ENCODE measurements around the gene CCDC97.

The CCDC97 gene

GRCh38 chr19:41352609-41353465 lies 42.9 kb downstream of the CCDC97 start (continued):
- TF ChIP-seq ZNF449 (tag by site-specific recombination; IDR thresholded peaks at IDR 0.05) (no peak), ZBTB48 (tag by site-specific recombination; IDR thresholded peaks at IDR 0.05) (peak; percentile 52), ZNF654 (tag by site-specific recombination; IDR thresholded peaks at IDR 0.05; ENCODE audit: low read depth) (no peak), ZNF600 (tag by site-specific recombination; IDR thresholded peaks at IDR 0.05) (peak; percentile 52; the same call in 1 of the 2 replicates), PRDM1 (tag by site-specific recombination; IDR thresholded peaks at IDR 0.05) (0 out of 2 replicates have a peak, but pooled peaks have one; percentile 6), ZXDB (tag by site-specific recombination; IDR thresholded peaks at IDR 0.05) (peak; percentile 63; the same call in 1 of the 2 replicates), ZNF76 (tag by site-specific recombination; IDR thresholded peaks at IDR 0.05; ENCODE audit: borderline replicate concordance, low read depth) (peak; percentile 27; the same call in 1 of the 2 replicates), ZNF791 (tag by site-specific recombination; IDR thresholded peaks at IDR 0.05) (no peak), INSM2 (tag by site-specific recombination; IDR thresholded peaks at IDR 0.05) (no peak), ZBTB10 (tag by site-specific recombination; IDR thresholded peaks at IDR 0.05) (peak; percentile 77), KLF10 (tag by site-specific recombination; IDR thresholded peaks at IDR 0.05) (no peak), GLIS2 (tag by site-specific recombination; IDR thresholded peaks at IDR 0.05) (peak; percentile 92), ZEB2 (tag by site-specific recombination; IDR thresholded peaks at IDR 0.05) (peak; percentile 72), ZNF585B (tag by site-specific recombination; IDR thresholded peaks at IDR 0.05) (no peak), ZNF24 (tag by site-specific recombination; IDR thresholded peaks at IDR 0.05) (0 out of 2 replicates have a peak, but pooled peaks have one; percentile 44), ZNF792 (tag by site-specific recombination; IDR thresholded peaks at IDR 0.05) (no peak; the same call in 1 of the 2 replicates), ZFP37 (tag by site-specific recombination; IDR thresholded peaks at IDR 0.05) (0 out of 2 replicates have a peak, but pooled peaks have one; percentile 72), ZNF561 (tag by site-specific recombination; IDR thresholded peaks at IDR 0.05; ENCODE audit: borderline replicate concordance) (0 out of 2 replicates have a peak, but pooled peaks have one; percentile 20), GLIS1 (tag by site-specific recombination; IDR thresholded peaks at IDR 0.05) (peak; percentile 95), OSR2 (tag by site-specific recombination; IDR thresholded peaks at IDR 0.05) (peak; percentile 97), ZNF670 (tag by site-specific recombination; IDR thresholded peaks at IDR 0.05; ENCODE audit: low read depth) (no peak), SP2 (tag by site-specific recombination; IDR thresholded peaks at IDR 0.05) (peak; percentile 66), ZNF239 (tag by site-specific recombination; IDR thresholded peaks at IDR 0.05) (no peak), ZNF391 (tag by site-specific recombination; IDR thresholded peaks at IDR 0.05; ENCODE audit: borderline replicate concordance, low read depth) (peak; percentile 53; the same call in 1 of the 2 replicates), HOXA7 (CRISPR knock-in tag; IDR thresholded peaks at IDR 0.05; ENCODE audit: borderline replicate concordance) (no peak), ZBTB26 (tag by site-specific recombination; optimal IDR thresholded peaks at IDR 0.05) (peak; percentile 66), ZNF23 (tag by site-specific recombination; IDR thresholded peaks at IDR 0.05; ENCODE audit: borderline replicate concordance) (peak; percentile 67), ZNF350 (tag by site-specific recombination; IDR thresholded peaks at IDR 0.05) (no peak)
- TF ChIP-seq, protein P1, sequence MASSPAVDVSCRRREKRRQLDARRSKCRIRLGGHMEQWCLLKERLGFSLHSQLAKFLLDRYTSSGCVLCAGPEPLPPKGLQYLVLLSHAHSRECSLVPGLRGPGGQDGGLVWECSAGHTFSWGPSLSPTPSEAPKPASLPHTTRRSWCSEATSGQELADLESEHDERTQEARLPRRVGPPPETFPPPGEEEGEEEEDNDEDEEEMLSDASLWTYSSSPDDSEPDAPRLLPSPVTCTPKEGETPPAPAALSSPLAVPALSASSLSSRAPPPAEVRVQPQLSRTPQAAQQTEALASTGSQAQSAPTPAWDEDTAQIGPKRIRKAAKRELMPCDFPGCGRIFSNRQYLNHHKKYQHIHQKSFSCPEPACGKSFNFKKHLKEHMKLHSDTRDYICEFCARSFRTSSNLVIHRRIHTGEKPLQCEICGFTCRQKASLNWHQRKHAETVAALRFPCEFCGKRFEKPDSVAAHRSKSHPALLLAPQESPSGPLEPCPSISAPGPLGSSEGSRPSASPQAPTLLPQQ (tag by site-specific recombination; IDR thresholded peaks at IDR 0.05) = 0 out of 2 replicates have a peak, but pooled peaks have one; percentile 60
- TF ChIP-seq, protein P2, sequence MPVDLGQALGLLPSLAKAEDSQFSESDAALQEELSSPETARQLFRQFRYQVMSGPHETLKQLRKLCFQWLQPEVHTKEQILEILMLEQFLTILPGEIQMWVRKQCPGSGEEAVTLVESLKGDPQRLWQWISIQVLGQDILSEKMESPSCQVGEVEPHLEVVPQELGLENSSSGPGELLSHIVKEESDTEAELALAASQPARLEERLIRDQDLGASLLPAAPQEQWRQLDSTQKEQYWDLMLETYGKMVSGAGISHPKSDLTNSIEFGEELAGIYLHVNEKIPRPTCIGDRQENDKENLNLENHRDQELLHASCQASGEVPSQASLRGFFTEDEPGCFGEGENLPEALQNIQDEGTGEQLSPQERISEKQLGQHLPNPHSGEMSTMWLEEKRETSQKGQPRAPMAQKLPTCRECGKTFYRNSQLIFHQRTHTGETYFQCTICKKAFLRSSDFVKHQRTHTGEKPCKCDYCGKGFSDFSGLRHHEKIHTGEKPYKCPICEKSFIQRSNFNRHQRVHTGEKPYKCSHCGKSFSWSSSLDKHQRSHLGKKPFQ (tag by site-specific recombination; IDR thresholded peaks at IDR 0.05) = no peak
